ENCODE data around the gene BLVRB.
A peak's percentile ranks its signal among the peaks of the same experiment; 100 is the strongest.

The BLVRB gene

GRCh38 chr19:40403262-40403984 is 62.1 kb downstream of the BLVRB start:
- DNase-seq (ENCODE audit: low spot score): peak; percentile 89

- DNase-seq (ENCODE audit: low spot score): no peak
These were observed 65.0 kb downstream of the BLVRB start for GRCh38 chr19:40400559-40400958.

- no peak for DNase-seq (ENCODE audit: low spot score)
These were observed 67.0 kb downstream of the BLVRB start for GRCh38 chr19:40398417-40399131.

Measured in D341Med (cell line).